Measurements from ENCODE around the gene CAMTA1. TPM values are rescaled to one million over a fixed set of nuclear protein-coding genes. Genes with fewer than 3 reads are reported as not detected.

CAMTA1 gene
- polyA plus RNA-seq, 5 donors: 41.0 to 56.5 (median 48.5) TPM

- DNase-seq: no peak
Observed at GRCh38 chr1:7567376-7567775, 782.1 kb downstream of the CAMTA1 start.

DNA sequence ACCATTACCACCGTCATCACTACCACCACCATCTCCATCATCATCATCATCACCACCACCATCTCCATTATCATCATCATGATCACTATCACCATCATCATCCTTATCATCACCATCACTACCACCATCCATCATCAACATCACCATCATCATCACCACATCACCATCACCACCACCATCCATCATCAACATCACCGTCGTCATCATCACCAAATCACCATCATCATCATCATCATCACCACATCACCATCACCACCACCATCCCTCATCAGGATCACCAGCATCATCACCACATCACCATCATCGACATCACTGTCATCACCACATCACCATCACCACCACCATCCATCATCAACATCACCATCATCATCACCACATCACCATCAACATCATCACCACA, 782.8 kb downstream of the CAMTA1 start:
- DNase-seq: no peak

DNA sequence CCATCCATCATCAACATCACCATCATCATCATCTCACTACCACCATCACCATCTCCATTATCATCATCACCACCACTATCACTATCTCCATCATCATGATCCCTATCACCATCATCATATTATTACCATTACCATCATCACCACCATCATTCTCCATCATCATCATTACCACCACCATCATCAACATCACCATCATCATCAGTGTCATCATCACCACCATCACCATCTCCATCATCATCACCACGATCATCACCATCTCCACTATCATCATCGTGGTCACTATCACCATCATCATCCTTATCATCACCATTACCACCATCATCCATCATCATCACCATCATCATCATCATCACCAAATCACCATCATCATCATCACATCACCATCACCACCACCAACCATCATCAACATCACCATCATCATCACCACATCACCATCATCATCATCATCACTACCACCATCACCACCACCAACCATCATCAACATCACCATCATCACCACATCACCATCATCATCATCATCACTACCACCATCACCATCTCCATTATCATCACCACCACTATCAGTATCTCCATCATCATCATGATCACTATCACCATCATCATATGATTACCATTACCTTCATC, 783.8 kb downstream of the CAMTA1 start:
- DNase-seq: no peak

DNA sequence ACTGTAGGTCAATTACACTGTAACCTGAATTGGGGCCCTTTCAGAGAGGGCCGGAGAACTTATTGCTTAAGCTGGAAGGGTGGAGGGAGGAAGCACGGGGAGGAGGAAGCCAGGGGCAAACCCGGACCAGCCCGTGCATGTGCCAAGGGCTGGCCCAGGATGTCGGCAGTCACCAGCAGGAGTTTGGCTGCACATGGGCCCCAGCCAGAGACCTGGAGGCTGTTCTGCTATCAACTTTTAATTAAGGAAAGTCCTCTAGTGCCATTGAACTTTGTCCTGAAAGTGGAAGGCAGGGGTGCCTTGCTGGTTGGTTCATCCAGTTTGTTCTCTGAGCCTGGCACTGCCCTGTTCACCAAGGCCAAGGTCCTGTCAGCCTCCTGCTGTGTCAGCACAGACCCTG, 785.1 kb downstream of the CAMTA1 start:
- no peak for DNase-seq

DNA sequence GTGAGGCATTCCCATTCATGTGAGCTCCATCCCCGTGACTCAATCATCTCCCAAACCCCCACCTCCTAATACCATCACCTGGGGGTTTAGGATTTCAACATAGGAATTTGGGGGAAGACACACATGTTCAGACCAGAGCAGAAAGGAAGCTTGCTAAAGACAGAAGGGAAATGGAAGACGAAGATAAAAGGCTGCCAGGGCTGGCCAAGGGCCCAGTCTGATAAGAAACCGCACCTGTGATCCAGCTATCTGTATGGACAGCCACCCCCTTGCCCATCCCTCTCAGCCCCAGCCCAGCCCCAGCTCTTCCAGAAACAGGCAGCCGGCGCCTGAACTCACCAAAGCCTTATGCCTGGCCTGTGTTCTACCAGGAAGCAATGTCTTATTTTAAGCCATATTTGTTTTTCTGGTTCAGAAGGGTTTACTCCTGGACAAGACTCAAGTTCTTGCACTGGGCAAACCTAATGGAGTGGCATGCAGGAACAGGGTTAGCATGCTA, 787.4 kb downstream of the CAMTA1 start:
- DNase-seq: no peak

- no peak for DNase-seq
Observed at GRCh38 chr1:7573481-7573880, 788.2 kb downstream of the CAMTA1 start.

GRCh38 chr1:7574121-7575040, 789.1 kb downstream of the CAMTA1 start:
- DNase-seq: no peak

DNA sequence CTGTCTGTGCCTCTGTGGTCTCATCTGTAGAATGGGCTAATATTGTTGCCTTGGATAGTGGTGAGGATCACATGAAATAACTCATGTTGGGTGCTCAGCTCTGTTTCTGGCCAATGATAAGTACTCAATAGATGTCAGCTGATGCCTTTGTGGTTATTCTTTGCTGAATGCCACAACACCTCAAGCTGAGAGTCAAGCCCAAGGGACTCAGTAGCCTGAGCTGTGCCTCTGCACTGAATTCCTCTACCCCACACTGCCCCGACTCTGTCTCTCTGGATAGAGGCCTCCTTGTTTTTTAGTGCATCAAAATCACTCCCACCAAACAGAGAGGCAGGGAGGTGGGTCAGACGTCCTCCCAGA, 789.8 kb downstream of the CAMTA1 start:
- no peak for DNase-seq

- DNase-seq: no peak
Observed at GRCh38 chr1:7576946-7577657, 791.8 kb downstream of the CAMTA1 start.

- no peak for DNase-seq
Observed at GRCh38 chr1:7578206-7578605, 793.0 kb downstream of the CAMTA1 start.

DNA sequence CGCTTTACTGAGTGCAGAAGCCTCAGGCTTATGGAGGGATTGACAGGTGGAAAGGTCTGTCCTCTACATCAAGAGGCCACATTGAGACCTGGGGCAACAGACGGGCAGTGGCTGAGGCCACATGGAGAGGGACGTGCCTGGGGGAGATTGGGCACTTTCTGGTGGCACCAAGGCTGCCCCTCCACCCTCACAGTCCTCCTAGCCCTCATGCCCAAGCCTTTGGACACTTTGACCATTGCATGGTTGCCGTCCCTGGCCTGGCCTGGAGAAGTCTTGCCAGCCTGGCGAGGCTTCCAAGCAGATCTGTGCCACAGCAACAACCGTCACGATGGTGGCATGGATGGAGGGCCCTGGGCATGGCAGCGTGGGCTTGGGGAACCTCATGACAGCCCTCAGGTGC, 793.8 kb downstream of the CAMTA1 start:
- no peak for DNase-seq

DNA sequence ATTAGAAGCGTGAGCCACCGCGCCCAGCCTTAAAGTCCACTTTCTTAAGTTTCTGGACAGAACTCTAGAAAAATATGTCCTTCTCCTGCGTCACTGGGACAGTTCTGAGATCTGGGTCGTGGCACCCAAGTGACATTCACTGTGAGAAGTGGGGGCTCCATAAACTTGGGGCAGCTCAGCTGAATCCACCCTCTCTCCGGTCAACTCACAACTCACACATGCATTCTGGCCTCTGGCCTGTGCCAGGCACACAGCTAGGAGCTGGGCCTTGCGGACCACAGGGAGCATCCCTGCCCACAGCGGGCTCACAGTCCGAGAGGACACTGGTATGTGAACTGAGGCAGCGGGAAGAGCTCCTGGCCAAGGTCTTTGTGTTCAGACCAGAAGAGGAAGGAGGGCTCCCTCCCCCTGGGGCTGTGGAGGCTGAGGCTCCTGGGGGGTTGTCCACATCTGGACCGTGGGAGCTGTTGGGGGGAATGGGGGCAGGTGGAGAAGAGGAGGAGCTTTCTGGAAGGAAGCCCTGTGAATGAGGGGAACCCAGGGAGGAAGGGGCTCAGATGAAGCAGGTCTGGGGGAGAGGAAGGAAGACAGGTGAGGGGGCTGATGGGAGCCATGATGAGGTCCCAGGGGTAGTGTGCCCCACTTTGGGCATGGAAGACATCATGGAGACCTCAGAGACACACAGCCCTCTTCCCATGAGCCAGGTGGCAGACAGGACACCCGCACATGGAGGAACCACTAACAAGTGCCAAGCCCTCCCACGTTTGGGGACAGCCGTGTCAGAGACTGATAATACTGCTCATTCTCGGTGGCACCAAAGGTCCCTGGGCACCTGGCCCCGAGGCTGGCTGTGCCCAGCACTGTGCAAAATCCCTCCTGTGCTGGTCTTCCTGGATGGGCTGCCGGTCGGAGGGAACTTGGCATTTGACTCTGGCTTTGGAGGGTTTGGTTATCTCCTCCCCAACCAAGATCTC, 794.9 kb downstream of the CAMTA1 start:
- DNase-seq: no peak

DNA sequence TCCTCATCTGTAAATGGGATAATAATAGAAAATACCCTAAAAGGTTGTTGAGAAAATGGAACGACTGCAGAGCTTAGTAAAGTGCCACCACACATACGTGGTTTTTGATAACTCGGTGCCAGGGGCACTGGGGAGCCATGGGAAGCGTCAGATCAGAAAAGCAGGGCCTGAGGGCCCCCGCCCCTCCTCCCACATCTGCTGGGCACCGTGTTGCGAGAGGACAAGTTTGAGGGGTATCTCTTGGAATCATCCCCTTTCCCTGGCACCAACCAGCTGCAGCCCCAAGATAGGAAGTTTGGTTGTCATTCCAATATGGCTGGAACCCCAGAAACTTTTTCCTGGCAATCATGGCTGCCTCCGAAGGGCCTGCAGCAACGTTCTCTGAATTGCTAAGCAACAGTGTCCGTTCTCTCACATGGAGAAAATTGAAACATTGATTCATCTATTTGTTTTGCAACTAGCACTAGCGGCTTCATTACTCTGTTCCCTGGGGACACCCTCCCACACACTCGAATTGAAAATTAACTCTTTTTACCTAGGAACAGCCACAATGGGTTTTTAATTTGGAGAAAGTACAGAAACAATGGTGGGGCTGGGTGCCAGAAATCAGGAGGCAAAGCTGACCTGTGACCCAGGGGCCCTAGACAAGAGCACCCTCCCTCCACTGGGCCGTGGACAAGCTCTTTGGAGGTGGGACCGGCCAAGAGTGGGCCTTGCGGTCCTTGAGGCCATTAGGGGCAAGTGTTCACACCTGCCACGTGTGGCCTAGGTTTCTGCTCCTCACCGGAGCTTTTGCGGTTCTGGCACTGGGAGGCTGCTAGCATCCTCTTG, 795.9 kb downstream of the CAMTA1 start:
- DNase-seq: no peak

- no peak for DNase-seq
Observed at GRCh38 chr1:7581754-7582459, 796.7 kb downstream of the CAMTA1 start.

DNA sequence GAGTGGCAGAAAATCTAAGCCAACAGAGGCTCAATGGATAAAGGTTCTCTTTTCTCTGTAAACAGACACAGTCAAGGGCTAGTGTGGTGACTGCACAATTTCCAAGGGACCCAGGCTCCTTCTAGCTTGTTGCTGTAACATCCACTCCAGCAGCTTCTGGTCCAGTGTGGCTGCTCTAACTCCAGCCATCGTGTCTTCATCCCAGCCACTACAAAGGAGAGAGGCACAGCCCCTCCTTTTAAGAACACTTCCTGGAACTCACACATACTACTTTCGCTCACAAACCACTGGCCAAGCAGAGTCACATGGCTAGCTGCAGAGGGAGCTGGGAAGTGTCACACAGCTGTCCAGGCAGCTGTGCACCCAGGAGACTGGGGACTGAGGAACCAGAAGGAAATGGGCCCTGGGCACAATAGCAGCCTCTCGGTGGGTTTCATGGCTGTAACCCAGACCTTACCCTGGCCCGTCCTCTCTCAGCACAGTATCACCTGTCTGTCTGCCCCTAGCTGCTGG, 797.3 kb downstream of the CAMTA1 start:
- no peak for DNase-seq

DNA sequence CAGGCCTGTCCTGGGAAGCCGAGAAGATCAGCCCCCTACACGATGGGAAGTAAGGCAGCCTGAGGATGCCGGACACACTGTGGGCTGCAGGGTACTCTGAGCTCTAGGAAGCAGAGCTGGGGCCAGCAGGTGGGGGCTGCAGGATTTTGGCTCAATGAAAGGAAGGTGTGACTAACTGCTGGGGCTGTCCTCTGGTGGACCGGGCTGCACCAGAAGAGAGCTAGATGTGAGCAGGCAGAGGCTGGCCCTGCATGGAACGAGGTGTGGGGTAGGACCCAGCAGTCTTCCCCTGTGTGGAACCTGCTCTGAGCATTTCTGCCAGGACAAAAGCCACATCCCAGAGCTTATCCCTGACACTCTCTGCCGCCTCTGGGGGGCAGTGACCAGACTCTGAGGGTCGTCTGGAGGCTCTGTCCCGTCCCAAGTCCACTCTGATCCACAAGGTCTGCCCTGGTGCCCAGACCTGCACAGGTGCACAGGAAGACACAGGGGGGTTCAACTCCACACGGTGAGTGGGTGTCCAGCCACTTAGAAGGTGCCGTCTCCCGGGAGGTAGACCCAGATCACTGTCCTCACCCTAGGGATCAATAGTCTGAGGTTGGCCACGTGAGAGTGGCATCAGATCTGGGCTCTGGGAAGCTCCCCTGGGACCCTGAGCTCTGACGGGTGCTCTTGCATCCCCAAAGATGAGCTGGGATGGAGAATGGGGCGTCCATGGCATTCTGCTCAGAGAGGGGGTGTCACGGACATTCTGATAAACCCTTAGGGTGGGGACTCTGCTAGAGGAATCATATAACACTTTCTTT, 798.2 kb downstream of the CAMTA1 start:
- DNase-seq: no peak

- no peak for DNase-seq
Observed at GRCh38 chr1:7584157-7584556, 798.9 kb downstream of the CAMTA1 start.

- DNase-seq: no peak
Observed at GRCh38 chr1:7584643-7585042, 799.4 kb downstream of the CAMTA1 start.
